Cardiac fibroblast (primary cell): ENCODE data around the gene ZNF658.
A peak's percentile ranks its signal among the peaks of the same experiment; 100 is the strongest.
"Not testable (repeated sequence)": the region's sequence is repeated elsewhere in the genome, so short reads cannot be mapped to it uniquely, and the experiment has no call there.

Source experiments
- DNase-seq, 2 donors: peaks; one replicate each; pipeline versions ENCODE4 v3.0.0 to v3.0.0-alpha.2; 2010; ENCODE audit warnings: low read depth in 2 of 2
- H3K4me3 ChIP-seq, 2 donors: replicated peaks in 1 of 2; 1 replicate in 1 of 2; 2 replicates in 1 of 2; pipeline ENCODE4 v1.5.1; 2011; ENCODE audit warnings: low read depth in 2 of 2, low read length in 2 of 2, mild to moderate bottlenecking in 2 of 2, moderate library complexity in 1 of 2

Gene ZNF658

DNA sequence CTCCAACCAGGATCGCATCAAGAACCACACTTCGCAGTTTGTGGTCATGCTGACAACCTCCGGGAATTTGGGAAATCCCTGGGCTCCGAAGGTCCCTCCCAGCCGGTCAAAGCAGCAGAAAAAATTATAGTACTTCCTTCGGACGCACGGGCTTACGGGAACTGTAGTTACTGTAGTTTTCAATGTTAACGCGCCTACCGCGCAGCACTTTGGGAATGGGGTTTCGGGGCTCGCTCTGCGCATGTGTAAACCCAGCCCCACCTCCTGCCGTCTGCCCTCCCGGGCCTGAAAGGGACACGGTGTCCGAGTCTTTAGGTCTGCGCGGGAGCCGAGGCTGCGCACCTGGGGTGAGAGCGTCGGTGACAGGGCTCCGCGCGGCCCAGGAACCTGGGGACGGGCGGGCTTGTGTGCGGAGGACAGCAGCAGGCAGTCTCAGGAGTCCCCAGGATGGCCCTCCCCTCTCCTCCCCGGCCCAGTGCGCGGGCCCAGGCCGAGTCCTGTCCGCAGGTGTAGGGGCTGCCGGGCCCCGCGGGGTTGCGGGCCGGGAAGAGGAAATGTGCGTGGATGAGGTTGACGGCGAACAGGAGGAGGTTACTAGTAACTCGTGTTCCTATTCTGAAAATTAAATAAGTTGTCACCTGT is at the start of gene ZNF658:
Gene ZNF658, plus strand, starts transcription at position 236 of the 642 bp plus-strand sequence. CDS start 2,837 bp downstream, outside the sequence.
- peak within 1 kb of the TSS; percentile 46 to 54 for H3K4me3 ChIP-seq
- DNase-seq, result peak; percentile 92

GRCh38 chr9:66861732-66862131 is 38.8 kb upstream of the ZNF658 start:
- H3K4me3 ChIP-seq, DNase-seq: not testable (repeated sequence)

DNA sequence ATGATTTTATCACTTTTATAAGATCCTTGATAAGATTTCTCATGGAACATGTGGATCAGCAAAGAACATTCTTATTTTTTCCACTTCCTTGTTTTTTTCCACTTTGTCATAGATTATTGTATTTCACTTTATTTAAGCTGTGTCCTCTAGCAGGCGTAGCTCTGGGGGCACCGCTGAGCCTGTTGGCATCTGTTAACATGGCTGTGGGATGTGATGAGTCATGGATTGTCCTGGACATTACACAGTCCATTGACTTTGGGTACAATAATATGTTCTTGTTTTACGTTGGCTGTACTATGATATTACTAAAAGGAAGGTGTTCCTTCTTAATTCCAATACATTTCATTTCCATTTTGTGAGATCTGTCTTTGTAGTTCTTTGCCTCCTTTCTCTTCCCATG is 31.9 kb upstream of the ZNF658 start:
- DNase-seq, result not testable (repeated sequence)

DNA sequence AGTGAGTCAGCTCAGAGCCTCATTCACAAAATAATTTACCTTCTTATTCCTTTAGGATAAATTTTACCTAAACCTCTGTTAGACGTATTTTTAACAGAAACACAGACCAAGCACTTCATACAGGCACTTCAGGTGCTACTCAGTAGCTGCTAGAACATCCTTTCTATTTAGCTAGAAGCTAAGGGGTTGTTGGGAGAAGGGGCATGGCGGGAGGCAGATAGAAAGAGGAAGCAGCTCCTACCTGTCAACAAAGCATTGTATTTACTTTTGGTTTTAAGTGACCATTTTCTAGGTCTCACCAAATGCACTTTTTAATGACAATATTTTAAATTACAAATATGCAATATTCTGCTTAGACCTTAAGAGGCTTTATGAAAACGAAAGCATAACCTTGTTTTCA is 19.9 kb upstream of the ZNF658 start:
- not testable (repeated sequence) for H3K4me3 ChIP-seq, DNase-seq

More for the DNA sequence above, 31.9 kb upstream of the ZNF658 start:
- H3K4me3 ChIP-seq, result not testable (repeated sequence)

DNA sequence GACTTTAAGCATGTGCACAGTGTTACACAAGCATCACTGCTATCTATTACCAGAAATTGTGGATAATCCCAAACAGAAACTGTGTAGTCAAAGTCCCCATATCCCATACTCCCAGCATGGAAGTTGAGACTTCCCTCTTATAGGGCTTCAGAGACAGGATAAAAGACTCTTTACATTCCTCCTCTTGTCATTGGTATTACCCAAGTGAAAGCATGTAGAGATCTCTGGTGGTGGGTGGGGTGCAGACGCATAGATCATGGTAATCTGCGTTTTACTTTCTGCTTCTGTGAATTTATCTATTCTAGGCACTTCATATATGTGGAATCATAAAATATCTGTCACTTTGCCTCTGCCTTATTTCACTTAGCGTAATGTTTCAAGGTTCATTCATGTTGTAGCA is 18.7 kb upstream of the ZNF658 start:
- not testable (repeated sequence) for DNase-seq, H3K4me3 ChIP-seq

DNA sequence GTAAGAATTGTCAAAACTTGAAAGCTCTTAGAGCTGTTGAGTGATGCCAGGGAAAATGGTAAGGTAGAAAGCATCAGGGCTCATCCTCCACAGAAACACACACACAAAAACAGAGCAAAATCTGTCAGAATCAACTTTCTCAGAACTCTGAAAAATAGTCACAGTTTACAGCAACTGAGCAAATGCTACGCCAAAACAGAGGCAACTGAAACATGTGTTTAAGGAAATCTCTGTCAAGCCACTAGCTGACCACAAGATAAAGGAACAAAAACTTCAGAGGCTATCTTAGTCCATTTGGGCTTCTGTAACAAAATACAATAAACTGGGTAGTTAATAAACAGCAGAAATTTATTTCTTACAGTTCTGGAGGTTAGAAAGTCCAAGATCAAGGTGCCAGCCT is 10.2 kb upstream of the ZNF658 start:
- not testable (repeated sequence) for DNase-seq

GRCh38 chr9:66901141-66901540 is 616 bp downstream of the ZNF658 start:
- H3K4me3 ChIP-seq, result peak overlapping the region; percentile 46 to 54
- DNase-seq, result not testable (repeated sequence)

More for the DNA sequence above, 10.2 kb upstream of the ZNF658 start:
- not testable (repeated sequence) for H3K4me3 ChIP-seq

GRCh38 chr9:66909560-66909959 is 9.0 kb downstream of the ZNF658 start:
- DNase-seq, result peak in 1 of 2 donors; percentile 2
- H3K4me3 ChIP-seq, result not testable (repeated sequence)

GRCh38 chr9:66920072-66920471 is 19.5 kb downstream of the ZNF658 start:
- not testable (repeated sequence) for DNase-seq, H3K4me3 ChIP-seq

- not testable (repeated sequence) for DNase-seq, H3K4me3 ChIP-seq
Measured at GRCh38 chr9:66936194-66936870, 35.8 kb downstream of the ZNF658 start.

GRCh38 chr9:66937662-66938061 is 37.1 kb downstream of the ZNF658 start:
- not testable (repeated sequence) for H3K4me3 ChIP-seq, DNase-seq

DNA sequence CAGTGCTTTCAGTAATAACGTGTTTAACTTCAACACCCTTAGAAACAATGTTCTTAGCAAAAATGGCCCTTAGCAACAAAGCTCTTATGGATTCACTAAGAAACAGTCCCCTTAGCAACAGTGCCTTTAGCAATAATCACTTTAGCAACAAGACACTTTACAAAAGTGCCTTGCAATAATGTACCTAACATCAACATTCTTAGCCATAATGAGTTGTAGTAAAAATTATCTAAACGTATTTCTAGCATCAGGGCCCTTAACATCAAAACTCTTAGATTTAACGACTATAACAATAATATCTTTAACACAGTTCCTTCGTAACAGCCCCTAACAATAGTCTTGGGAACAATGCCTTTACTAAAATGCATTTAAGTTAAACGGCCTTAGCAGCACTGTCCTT is 37.8 kb downstream of the ZNF658 start:
- H3K4me3 ChIP-seq, DNase-seq: not testable (repeated sequence)

DNA sequence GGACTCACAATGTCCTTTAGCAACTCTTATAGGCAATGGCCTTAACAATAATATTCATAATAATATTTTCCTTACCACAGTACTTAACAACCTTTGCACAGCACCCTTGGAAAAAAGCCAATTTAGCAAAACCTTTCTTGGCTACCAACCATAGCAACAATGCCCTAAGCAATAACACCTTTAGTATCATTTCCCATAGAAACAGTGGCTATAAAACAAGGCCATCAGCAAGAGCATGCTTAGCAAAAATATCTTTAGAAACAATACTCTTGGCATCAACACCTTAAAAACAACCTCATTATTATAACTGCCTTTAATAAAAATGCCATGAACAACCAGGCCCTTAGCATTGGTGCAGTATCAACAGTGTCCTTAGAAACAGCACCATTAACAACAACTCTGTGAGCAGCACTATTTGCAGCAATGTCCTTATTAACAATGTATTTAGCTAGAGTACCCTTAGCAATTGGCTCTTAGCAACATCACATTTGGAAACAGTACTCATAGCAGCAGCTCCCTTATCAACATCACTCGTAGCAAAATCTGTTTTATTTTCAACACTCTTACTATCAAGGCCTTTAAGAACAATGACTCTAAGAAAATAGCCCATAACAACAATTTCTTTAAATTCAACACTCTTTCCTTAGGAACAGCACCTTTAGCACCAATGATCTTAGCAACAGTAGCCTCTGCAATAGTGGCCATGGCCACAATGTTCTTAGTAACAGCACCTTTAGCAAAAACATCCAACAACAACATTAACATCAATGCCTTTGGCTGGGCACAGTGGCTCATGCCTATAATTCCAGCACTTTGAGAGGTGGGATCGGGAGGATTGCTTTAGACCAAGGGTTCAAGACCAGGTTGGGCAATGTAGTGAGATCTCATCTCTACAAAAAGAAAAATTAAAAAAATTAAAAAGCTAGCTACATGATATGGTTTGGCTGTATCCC is 39.6 kb downstream of the ZNF658 start:
- DNase-seq, result peak in 1 of 2 donors; percentile 6

DNA sequence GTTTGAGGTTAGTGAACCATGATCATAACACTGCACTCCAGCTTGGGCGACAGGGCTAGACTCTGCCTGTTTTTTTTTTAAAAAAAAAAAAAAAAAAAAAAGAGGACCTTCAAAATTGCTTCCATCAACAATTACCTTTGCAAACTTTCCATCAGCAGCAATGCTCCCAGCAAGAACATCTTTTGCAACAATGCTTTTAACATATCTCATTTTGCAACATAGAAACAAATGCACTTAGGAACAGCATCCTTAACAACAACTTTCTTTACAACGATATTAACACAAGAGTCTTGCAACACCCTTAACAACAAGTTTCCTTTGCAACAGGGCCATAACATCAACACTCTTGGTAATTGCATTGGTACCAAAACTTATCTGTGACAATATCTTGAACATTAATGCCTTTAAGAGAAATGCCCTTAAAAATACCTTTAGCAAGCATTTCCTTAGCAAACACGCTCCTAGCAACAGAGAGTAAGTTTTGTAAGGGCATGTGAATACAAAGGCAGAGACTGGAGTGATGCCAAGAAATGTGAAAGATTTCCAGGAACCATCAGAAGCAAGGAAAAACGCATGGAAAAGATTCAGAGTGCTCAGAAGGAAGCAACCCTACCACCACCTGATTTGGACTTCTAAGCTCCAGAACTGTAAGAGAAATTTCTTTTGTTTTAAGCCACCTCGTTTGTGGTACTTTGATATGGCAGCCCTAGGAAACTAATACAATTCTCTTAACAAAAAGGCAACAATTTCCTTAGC is 42.1 kb downstream of the ZNF658 start:
- DNase-seq, result peak; percentile 29 to 76
- H3K4me3 ChIP-seq, result not testable (repeated sequence)

More for the DNA sequence above, 39.6 kb downstream of the ZNF658 start:
- H3K4me3 ChIP-seq, result not testable (repeated sequence)

DNA sequence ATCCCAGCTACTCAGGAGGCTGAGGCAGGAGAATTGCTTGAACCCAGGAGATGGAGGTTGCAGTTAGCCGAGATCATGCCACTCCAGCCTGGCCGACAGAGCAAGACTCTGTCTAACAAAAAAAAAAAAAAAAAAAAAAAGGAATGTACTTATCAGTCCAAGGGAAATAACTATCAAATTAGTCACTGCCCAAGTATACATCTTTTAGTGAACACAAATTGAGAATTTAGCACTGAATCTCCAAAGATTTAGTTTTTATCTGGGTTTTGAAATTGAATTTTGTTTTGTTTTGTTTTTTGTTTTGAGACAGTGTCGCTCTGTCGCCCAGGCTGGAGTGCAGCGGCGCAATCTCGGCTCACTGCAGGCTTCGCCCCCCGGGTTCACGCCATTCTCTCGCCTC is 52.1 kb downstream of the ZNF658 start:
- not testable (repeated sequence) for H3K4me3 ChIP-seq
- peak; percentile 26 to 29 for DNase-seq
